Measurements from ENCODE around the gene AHCY. TPM values are rescaled to one million over a fixed set of nuclear protein-coding genes. Genes with fewer than 3 reads are reported as not detected.
"Not testable (repeated sequence)": the region's sequence is repeated elsewhere in the genome, so short reads cannot be mapped to it uniquely, and the experiment has no call there.

AHCY gene
- total and polyA plus RNA-seq, 4 experiments from 2014 or later, result 21.2 to 30.6 (median 23.6) TPM

DNA sequence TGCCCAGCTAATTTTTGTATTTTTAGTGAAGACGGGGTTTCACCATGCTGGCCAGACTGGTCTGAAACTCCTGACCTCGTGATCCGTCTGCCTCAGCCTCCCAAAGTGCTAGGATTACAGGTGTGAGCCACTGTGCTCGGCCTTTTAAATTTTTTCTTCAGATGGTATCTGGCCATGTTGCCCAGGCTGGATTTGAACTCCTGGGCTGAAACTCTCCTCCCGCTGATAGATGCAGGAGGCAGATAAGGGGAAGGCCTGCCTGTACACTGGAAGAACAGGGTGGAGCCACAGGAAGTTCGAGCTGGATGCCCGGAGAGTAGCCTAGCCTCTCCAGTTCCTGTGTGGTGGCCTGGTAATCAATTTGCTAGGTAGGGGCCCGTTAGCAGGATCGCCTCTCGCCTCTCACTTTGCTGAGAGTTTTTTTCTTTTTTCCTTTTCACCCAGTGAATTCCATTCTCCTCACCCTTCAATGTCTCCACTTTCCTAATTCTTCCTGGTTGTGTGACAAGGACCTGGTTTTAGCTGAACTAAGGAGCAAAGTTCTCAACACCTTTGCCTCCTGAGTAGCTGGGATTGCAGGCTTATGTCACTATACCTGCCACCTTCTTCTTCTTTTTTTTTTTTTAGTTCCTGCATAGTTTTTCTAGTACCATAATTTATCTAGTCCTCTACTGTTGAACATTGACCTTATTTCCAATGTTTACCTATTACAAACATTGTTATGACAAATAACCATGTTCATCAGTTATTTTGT, 40.5 kb upstream of the AHCY start:
- no peaks in the 10 kb centered on the region for H3K4me1 ChIP-seq (ENCODE audit: insufficient read depth, low read length)
- H3K9me3 ChIP-seq (ENCODE audit: control insufficient read depth in 1 of 2, low read length in 2 of 2), result no peaks in the 10 kb centered on the region
- no peaks in the 10 kb centered on the region for H3K36me3 Mint-ChIP-seq

DNA sequence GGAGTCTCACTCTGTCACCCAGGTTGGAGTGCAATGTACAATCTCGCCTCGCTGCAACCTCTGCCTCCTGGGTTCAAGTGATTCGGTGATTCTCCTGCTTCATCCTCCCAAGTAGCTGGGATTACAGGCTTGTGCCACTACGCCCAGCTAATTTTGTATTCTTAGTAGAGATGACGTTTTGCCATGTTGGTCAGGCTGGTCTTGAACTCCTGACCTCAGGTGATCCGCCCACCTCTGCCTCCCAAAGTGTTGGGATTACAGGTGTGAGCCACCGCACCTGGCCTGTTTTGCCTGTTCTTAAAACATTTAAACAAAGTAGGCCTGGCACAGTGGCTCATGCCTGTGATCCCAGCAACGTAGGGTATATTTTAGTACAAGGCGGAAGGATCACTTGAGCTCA, 38.0 kb upstream of the AHCY start:
- POLR2A ChIA-PET (ENCODE audit: partially characterized antibody); H3K27me3 Mint-ChIP-seq; H3K4me1 Mint-ChIP-seq; H3K4me1 ChIP-seq (ENCODE audit: insufficient read depth, low read length); H3K4me3 Mint-ChIP-seq; H3K27ac Mint-ChIP-seq; H3K27ac ChIP-seq (ENCODE audit: low read depth, low read length); DNase-seq; H3K9me3 ChIP-seq (ENCODE audit: control insufficient read depth in 1 of 2, low read length in 2 of 2); intact Hi-C loops (cut with micrococcal nuclease); H3K36me3 Mint-ChIP-seq; H3K4me3 ChIP-seq (ENCODE audit: low read length in 2 of 2); H3K9me3 Mint-ChIP-seq; H3K36me3 ChIP-seq (ENCODE audit: insufficient read depth, low read length); H3K27me3 ChIP-seq (ENCODE audit: insufficient read depth, low read length): not testable (repeated sequence)
- CTCF ChIA-PET (ENCODE audit: partially characterized antibody), result interaction anchor here (0.9 kb wide), 1 partner anchor 28 kb away, joined by 4 read pairs; no protein-coding TSS in a partner anchor

More for the DNA sequence above, 40.5 kb upstream of the AHCY start:
- H3K27me3 Mint-ChIP-seq, result no peaks in the 10 kb centered on the region
- no peak overlapping the region for H3K4me3 ChIP-seq (ENCODE audit: low read length in 2 of 2)
- POLR2A ChIA-PET (ENCODE audit: partially characterized antibody), result no interaction called here
- no peaks in the 10 kb centered on the region for H3K36me3 ChIP-seq (ENCODE audit: insufficient read depth, low read length)
- H3K27me3 ChIP-seq (ENCODE audit: insufficient read depth, low read length), result no peaks in the 10 kb centered on the region
- no peaks in the 10 kb centered on the region for H3K9me3 Mint-ChIP-seq
- CTCF ChIA-PET (ENCODE audit: partially characterized antibody), result no interaction called here
- no peaks in the 10 kb centered on the region for H3K4me1 Mint-ChIP-seq
- H3K4me3 Mint-ChIP-seq, result no peak overlapping the region
- no peak overlapping the region for H3K27ac ChIP-seq (ENCODE audit: low read depth, low read length)
- intact Hi-C loops (cut with micrococcal nuclease), result no loop called here
- no peak overlapping the region for H3K27ac Mint-ChIP-seq
- no peak for DNase-seq

DNA sequence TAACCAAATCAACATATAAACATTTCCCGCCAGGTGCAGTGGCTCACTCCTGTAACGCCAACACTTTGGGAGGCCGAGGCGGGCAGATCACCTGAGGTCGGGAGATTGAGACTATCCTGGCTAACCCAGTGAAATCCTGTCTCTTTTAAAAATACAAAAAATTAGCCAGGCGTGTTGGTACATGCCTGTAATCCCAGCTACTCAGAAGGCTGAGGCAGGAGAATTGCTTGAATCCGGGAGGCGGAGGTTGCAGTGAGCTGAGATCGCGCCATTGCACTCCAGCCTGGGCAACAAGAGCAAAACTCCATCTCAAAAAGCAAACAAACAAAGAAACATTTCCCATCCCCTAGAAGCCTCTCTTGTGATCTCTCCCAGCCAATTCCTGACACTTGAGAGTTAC, 37.6 kb upstream of the AHCY start:
- H3K4me1 ChIP-seq (ENCODE audit: insufficient read depth, low read length); H3K27me3 ChIP-seq (ENCODE audit: insufficient read depth, low read length); H3K9me3 ChIP-seq (ENCODE audit: control insufficient read depth in 1 of 2, low read length in 2 of 2); intact Hi-C loops (cut with micrococcal nuclease); POLR2A ChIA-PET (ENCODE audit: partially characterized antibody); DNase-seq; H3K36me3 ChIP-seq (ENCODE audit: insufficient read depth, low read length); H3K36me3 Mint-ChIP-seq; H3K4me3 ChIP-seq (ENCODE audit: low read length in 2 of 2); H3K9me3 Mint-ChIP-seq; H3K4me1 Mint-ChIP-seq; H3K27ac Mint-ChIP-seq; H3K27me3 Mint-ChIP-seq; H3K4me3 Mint-ChIP-seq; H3K27ac ChIP-seq (ENCODE audit: low read depth, low read length): not testable (repeated sequence)
- CTCF ChIA-PET (ENCODE audit: partially characterized antibody), result interaction anchor here (0.9 kb wide), 1 partner anchor 28 kb away, joined by 4 read pairs; no protein-coding TSS in a partner anchor

DNA sequence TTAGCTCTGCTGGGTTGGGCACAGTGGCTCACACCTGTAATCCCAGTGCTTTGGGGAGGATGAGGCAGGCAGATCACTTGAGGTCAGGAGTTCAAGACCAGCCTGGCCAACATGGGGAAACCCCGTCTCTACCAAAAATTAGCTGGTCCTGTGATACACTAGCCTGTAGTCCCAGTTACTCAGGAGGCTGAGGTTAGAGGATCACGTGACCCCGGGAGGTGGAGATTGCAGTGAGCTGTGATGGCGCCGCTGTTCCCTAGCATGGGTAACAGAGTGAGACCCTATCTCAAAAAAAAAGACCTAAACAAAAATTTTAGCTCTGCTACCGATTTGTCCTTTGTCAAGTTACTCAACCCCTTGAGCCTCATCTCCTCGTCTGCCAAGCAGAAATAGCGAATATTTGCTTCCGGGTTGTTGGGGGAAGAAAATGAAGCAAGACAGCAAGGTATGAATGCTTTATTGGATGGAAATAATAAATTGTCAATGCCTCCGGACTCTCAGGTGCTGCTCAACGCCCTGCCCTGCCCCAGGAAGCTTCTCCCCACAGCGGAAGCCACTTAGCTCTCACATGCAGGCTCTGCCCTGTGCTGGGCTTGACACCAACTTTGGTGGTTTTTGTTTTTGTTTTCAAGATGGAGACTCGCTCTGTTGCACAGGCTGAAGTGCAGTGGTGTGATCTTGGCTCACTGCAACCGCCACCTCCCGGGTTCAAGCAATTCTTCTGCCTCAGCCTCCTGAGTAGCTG, 35.0 kb upstream of the AHCY start:
- no peaks in the 10 kb centered on the region for H3K27me3 ChIP-seq (ENCODE audit: insufficient read depth, low read length)
- peak; percentile 9 to 40 (median 27) for DNase-seq
- ChIA-PET CTCF (ENCODE audit: partially characterized antibody) (interaction anchor here (1.8 kb wide), 1 partner anchor 25 kb away, joined by 7 read pairs; no protein-coding TSS in a partner anchor), POLR2A (ENCODE audit: partially characterized antibody) (no interaction called here)
- no peaks in the 10 kb centered on the region for H3K4me1 ChIP-seq (ENCODE audit: insufficient read depth, low read length)
- H3K4me1 Mint-ChIP-seq, result peaks cover 0 to 6% (median under 1%) of the 10 kb centered on the region in 4 donors
- H3K9me3 ChIP-seq (ENCODE audit: control insufficient read depth in 1 of 2, low read length in 2 of 2), result no peaks in the 10 kb centered on the region
- H3K36me3 Mint-ChIP-seq, result no peaks in the 10 kb centered on the region
- peak overlapping the region in 5 of 8 donors; percentile 14 to 73 (median 46) for H3K4me3 Mint-ChIP-seq
- H3K36me3 ChIP-seq (ENCODE audit: insufficient read depth, low read length), result no peaks in the 10 kb centered on the region
- no peak overlapping the region for H3K4me3 ChIP-seq (ENCODE audit: low read length in 2 of 2)
- no peak overlapping the region for H3K27ac ChIP-seq (ENCODE audit: low read depth, low read length)
- H3K27ac Mint-ChIP-seq, result peak overlapping the region; percentile 13 to 88 (median 62)
- H3K27me3 Mint-ChIP-seq, result no peaks in the 10 kb centered on the region
- intact Hi-C loops (cut with micrococcal nuclease), result no loop called here
- H3K9me3 Mint-ChIP-seq, result no peaks in the 10 kb centered on the region

DNA sequence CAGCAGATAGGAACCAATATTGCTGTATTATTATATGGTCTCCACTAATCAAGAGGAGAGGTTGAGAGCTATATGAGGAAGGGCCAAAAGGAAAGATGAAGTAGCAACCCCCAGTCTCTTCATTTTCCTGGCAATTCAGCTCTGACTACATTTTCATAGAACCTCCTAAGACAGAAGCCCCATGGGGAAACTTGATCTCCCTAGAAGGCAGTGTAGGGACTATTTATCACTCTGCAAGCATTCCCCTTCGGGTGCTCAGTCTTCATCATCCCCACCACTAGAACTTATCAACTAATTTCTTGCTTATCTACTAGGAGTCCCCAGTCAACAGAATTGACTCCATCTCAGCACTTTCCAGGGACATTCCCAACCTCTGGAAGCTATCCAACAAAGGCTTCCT, 34.4 kb upstream of the AHCY start:
- no peak for DNase-seq
- CTCF ChIA-PET (ENCODE audit: partially characterized antibody), result interaction anchor here (1.8 kb wide), 1 partner anchor 25 kb away, joined by 7 read pairs; no protein-coding TSS in a partner anchor
- POLR2A ChIA-PET (ENCODE audit: partially characterized antibody), result no interaction called here

DNA sequence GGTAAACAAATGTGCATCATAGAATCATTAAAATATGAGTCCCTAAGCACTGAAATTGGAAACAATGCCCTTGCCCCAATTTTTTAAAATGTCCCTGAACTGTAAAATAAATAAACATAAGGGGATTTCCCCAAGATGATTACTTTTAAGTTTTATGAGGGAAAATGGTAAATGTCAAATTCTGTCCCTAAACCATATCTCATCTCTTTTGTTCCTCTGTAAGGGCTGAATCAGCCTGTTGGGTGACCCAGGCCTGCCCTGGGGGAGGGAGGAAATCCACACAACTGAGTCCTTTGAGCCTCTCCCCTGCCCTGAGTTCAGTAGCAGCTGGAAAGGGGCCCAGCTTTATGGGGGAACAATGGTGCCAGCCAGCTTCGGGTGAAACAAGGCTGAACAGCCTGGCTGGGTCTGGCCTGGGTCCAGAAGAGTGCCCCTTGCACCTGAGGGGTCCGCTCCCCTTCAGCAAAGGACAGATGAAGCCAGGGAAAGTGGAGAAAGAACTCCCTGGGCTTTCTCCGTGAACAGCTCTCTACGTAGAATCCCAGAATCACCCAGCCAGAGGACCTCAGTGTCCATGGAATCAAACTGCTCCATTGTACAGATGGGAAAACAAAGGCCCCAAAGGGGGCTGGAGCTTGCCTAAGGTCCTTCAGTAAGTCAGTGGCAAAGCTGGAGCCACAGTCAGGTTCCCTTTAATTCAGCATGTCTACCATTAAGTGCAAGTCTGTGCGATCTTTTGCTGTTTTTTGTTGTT, 31.7 kb upstream of the AHCY start:
- no peak for DNase-seq
- CTCF ChIA-PET (ENCODE audit: partially characterized antibody), result interaction anchor here (1.7 kb wide), 1 partner anchor 22 kb away, joined by 7 read pairs; no protein-coding TSS in a partner anchor
- Mint-ChIP-seq H3K27ac (no peak overlapping the region), H3K9me3 (no peaks in the 10 kb centered on the region), H3K4me1 (peaks cover 0 to 6% (median under 1%) of the 10 kb centered on the region in 4 donors), H3K27me3 (peaks cover 0 to 1% of the 10 kb centered on the region in 2 donors), H3K36me3 (no peaks in the 10 kb centered on the region), H3K4me3 (no peak overlapping the region)
- Histone ChIP-seq H3K36me3 (ENCODE audit: insufficient read depth, low read length) (no peaks in the 10 kb centered on the region), H3K4me1 (ENCODE audit: insufficient read depth, low read length) (no peaks in the 10 kb centered on the region), H3K27me3 (ENCODE audit: insufficient read depth, low read length) (no peaks in the 10 kb centered on the region), H3K27ac (ENCODE audit: low read depth, low read length) (no peak overlapping the region), H3K4me3 (ENCODE audit: low read length in 2 of 2) (no peak overlapping the region), H3K9me3 (ENCODE audit: control insufficient read depth in 1 of 2, low read length in 2 of 2) (no peaks in the 10 kb centered on the region)
- intact Hi-C loops (cut with micrococcal nuclease), result no loop called here
- POLR2A ChIA-PET (ENCODE audit: partially characterized antibody), result no interaction called here

More for the DNA sequence above, 34.4 kb upstream of the AHCY start:
- H3K9me3 Mint-ChIP-seq, result no peaks in the 10 kb centered on the region
- Histone ChIP-seq H3K4me1 (ENCODE audit: insufficient read depth, low read length) (no peaks in the 10 kb centered on the region), H3K36me3 (ENCODE audit: insufficient read depth, low read length) (no peaks in the 10 kb centered on the region), H3K4me3 (ENCODE audit: low read length in 2 of 2) (no peak overlapping the region), H3K27me3 (ENCODE audit: insufficient read depth, low read length) (no peaks in the 10 kb centered on the region), H3K9me3 (ENCODE audit: control insufficient read depth in 1 of 2, low read length in 2 of 2) (no peaks in the 10 kb centered on the region), H3K27ac (ENCODE audit: low read depth, low read length) (no peak overlapping the region)
- peaks cover 0 to 6% (median under 1%) of the 10 kb centered on the region in 4 donors for H3K4me1 Mint-ChIP-seq
- H3K27ac Mint-ChIP-seq, result peak overlapping the region in 6 of 7 donors; percentile 13 to 68 (median 50)
- no peaks in the 10 kb centered on the region for H3K27me3 Mint-ChIP-seq
- intact Hi-C loops (cut with micrococcal nuclease), result no loop called here
- H3K4me3 Mint-ChIP-seq, result no peak overlapping the region
- no peaks in the 10 kb centered on the region for H3K36me3 Mint-ChIP-seq

DNA sequence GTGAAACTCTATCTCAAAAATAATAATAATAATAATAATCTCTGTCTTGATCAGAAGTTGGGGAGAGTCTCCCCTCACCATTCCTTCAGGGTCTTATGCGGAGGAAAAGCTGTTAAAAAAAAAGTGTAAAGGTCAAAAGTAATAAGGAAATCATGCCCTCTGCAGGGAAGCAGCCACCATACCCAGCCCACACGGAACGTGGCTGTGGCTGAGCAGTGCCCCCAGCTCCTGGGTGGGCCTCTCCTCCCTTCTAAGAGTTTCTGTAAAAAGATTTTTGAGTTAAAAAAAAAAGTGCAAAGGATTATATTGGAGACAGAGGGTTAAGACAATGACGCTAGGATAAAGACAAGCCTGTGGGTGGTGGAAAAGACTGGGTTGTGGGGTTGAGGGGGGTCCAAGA, 30.6 kb upstream of the AHCY start:
- Mint-ChIP-seq H3K9me3 (no peaks in the 10 kb centered on the region), H3K4me1 (peaks cover 0 to 6% (median under 1%) of the 10 kb centered on the region in 4 donors), H3K4me3 (no peak overlapping the region), H3K27ac (no peak overlapping the region), H3K36me3 (no peaks in the 10 kb centered on the region), H3K27me3 (peaks cover 0 to 1% of the 10 kb centered on the region in 2 donors)
- no peak for DNase-seq
- POLR2A ChIA-PET (ENCODE audit: partially characterized antibody), result no interaction called here
- no peaks in the 10 kb centered on the region for H3K36me3 ChIP-seq (ENCODE audit: insufficient read depth, low read length)
- no peaks in the 10 kb centered on the region for H3K27me3 ChIP-seq (ENCODE audit: insufficient read depth, low read length)
- H3K4me1 ChIP-seq (ENCODE audit: insufficient read depth, low read length), result no peaks in the 10 kb centered on the region
- CTCF ChIA-PET (ENCODE audit: partially characterized antibody), result interaction anchor here (1.7 kb wide), 1 partner anchor 21 kb away, joined by 7 read pairs; no protein-coding TSS in a partner anchor
- no peak overlapping the region for H3K27ac ChIP-seq (ENCODE audit: low read depth, low read length)
- H3K4me3 ChIP-seq (ENCODE audit: low read length in 2 of 2), result no peak overlapping the region
- intact Hi-C loops (cut with micrococcal nuclease), result no loop called here
- no peaks in the 10 kb centered on the region for H3K9me3 ChIP-seq (ENCODE audit: control insufficient read depth in 1 of 2, low read length in 2 of 2)

All from CD4-positive, alpha-beta memory T cell (primary cell).